DND-41 (cell line): Measurements from ENCODE around the gene TAAR9.

Source experiments
- ATAC-seq: fragments of 200-7000 bp; cut with Tn5 transposase; 3 replicates; pipeline ENCODE4 v1.9.1; 2021; ENCODE audit warnings: low read depth; ENCODE audit not compliant: insufficient read depth
- DNase-seq: peaks from one replicate; pipeline ENCODE4 v3.0.0-alpha.2; 2020
- H2AFZ ChIP-seq: 2 replicates; pipeline ENCODE4 v1.6.0; 2012; ENCODE audit warnings: low read depth, low read length
- H3K27ac ChIP-seq: 2 replicates; pipeline ENCODE4 v1.5.1; 2012; ENCODE audit warnings: low read length, inconsistent platforms
- H3K27me3 ChIP-seq: fragments of 200-600 bp; sonication (generic); 2 replicates; pipeline ENCODE4 v1.6.0; 2012; ENCODE audit warnings: low read length, mild to moderate bottlenecking, inconsistent platforms; ENCODE audit not compliant: insufficient read depth, poor library complexity
- H3K36me3 ChIP-seq: 2 replicates; pipeline ENCODE4 v1.5.1; 2012; ENCODE audit warnings: low read length, inconsistent platforms; ENCODE audit not compliant: insufficient read depth
- H3K4me1 ChIP-seq: 2 replicates; pipeline ENCODE4 v1.5.1; 2012; ENCODE audit warnings: mild to moderate bottlenecking, low read length; ENCODE audit not compliant: insufficient read depth
- H3K4me2 ChIP-seq: 2 replicates; pipeline ENCODE4 v1.6.0; 2012; ENCODE audit warnings: mild to moderate bottlenecking, moderate library complexity, low read length, inconsistent platforms; ENCODE audit not compliant: insufficient read depth
- H3K4me3 ChIP-seq, 2 experiments: fragments of 200-600 bp in 1 of 2; shearing (Covaris generic) in 1 of 2; 2 replicates each; pipeline ENCODE4 v1.5.1; 2012 to 2016; ENCODE audit warnings: inconsistent platforms in 2 of 2, low read length in 2 of 2, mild to moderate bottlenecking in 2 of 2, low read depth in 1 of 2, moderate library complexity in 1 of 2
- H3K79me2 ChIP-seq: 2 replicates; pipeline ENCODE4 v1.6.0; 2012; ENCODE audit warnings: low read length, inconsistent platforms; ENCODE audit not compliant: insufficient read depth
- H3K9ac ChIP-seq: 2 replicates; pipeline ENCODE4 v1.6.0; 2012; ENCODE audit warnings: low read depth, mild to moderate bottlenecking, inconsistent platforms, low read length, moderate library complexity
- H3K9me3 ChIP-seq: 2 replicates; pipeline ENCODE4 v1.5.1; 2012; ENCODE audit warnings: low read length, moderate library complexity, mild to moderate bottlenecking, inconsistent platforms; ENCODE audit not compliant: insufficient read depth, severe bottlenecking
- H4K20me1 ChIP-seq: 2 replicates; pipeline ENCODE4 v1.6.0; 2012; ENCODE audit warnings: low read length; ENCODE audit not compliant: insufficient read depth
- EZH2 ChIP-seq: IDR thresholded peaks from 3 replicates; pipeline ENCODE4 v1.6.1; 2012; ENCODE audit warnings: borderline replicate concordance, low read depth, mild to moderate bottlenecking, moderate library complexity, low read length, inconsistent platforms; ENCODE audit not compliant: severe bottlenecking
- TF ChIP-seq, protein P1 (sequence below): IDR thresholded peaks from 2 replicates; pipeline ENCODE4 v1.5.1; 2012; ENCODE audit warnings: borderline replicate concordance, low read length, moderate library complexity, mild to moderate bottlenecking; ENCODE audit not compliant: poor library complexity, severe bottlenecking; ENCODE audit errors: extremely low read depth

The TAAR9 gene

DNA sequence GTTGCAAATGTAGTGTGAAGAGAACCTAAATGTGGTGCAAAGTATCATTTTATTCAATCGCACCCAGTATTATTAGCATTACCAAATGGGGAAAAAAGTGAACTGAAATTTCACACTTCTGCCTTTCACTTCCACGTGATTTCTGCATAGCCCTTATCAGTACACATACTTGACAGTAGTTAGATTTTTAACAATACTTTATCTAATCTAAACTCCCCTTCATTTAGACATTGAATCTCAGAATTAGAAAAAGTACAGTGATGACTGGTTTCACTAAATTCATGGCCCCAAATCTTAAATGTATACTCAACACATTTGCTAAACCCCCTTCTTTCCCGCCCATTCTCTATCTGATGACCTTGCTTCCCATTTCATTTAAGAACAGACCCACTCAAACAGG, 39.4 kb upstream of the TAAR9 start:
- no peak overlapping the region for H3K4me2 ChIP-seq
- no peak for ATAC-seq
- TF ChIP-seq EZH2 = no peak

DNA sequence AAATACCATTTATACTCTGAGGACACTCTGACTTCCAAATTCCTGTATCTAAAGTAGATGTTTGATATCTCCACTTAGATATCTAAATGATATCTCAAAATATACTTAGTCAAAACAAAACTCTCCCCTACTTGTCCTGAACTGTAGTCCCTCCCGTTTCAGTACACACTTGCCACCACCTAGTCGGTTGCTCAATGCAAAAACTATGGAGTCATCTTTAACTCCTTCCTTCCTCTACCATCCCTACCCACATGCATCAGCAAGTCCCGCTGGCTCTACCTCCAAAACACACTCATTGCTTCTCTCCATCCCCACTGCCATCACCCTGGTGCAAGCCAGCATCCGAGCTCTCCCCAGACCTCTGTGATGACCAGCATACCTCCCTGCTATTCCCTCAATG, 38.3 kb upstream of the TAAR9 start:
- no peak overlapping the region for H3K4me3 ChIP-seq
- no peak for DNase-seq
- peaks cover 40% of the 10 kb centered on the region for H3K36me3 ChIP-seq
- no peak overlapping the region for H3K27ac ChIP-seq
- no peak overlapping the region for H3K4me2 ChIP-seq
- H4K20me1 ChIP-seq = peaks cover 5% of the 10 kb centered on the region
- no peak for TF ChIP-seq EZH2
- TF ChIP-seq, protein P1, sequence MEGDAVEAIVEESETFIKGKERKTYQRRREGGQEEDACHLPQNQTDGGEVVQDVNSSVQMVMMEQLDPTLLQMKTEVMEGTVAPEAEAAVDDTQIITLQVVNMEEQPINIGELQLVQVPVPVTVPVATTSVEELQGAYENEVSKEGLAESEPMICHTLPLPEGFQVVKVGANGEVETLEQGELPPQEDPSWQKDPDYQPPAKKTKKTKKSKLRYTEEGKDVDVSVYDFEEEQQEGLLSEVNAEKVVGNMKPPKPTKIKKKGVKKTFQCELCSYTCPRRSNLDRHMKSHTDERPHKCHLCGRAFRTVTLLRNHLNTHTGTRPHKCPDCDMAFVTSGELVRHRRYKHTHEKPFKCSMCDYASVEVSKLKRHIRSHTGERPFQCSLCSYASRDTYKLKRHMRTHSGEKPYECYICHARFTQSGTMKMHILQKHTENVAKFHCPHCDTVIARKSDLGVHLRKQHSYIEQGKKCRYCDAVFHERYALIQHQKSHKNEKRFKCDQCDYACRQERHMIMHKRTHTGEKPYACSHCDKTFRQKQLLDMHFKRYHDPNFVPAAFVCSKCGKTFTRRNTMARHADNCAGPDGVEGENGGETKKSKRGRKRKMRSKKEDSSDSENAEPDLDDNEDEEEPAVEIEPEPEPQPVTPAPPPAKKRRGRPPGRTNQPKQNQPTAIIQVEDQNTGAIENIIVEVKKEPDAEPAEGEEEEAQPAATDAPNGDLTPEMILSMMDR = no peak
- H2AFZ ChIP-seq = no peak overlapping the region
- H3K9ac ChIP-seq = no peak overlapping the region
- H3K4me1 ChIP-seq = no peaks in the 10 kb centered on the region
- H3K9me3 ChIP-seq = no peaks in the 10 kb centered on the region
- peaks cover under 1% of the 10 kb centered on the region for H3K79me2 ChIP-seq
- no peak for ATAC-seq
- no peaks in the 10 kb centered on the region for H3K27me3 ChIP-seq

More for the DNA sequence above, 39.4 kb upstream of the TAAR9 start:
- DNase-seq = no peak
- no peak overlapping the region for H3K4me3 ChIP-seq
- H3K27me3 ChIP-seq = no peaks in the 10 kb centered on the region
- H3K27ac ChIP-seq = no peak overlapping the region
- no peak overlapping the region for H2AFZ ChIP-seq
- H4K20me1 ChIP-seq = peaks cover 3% of the 10 kb centered on the region; the same call in 1 of the 2 replicates
- no peaks in the 10 kb centered on the region for H3K4me1 ChIP-seq
- H3K9me3 ChIP-seq = no peaks in the 10 kb centered on the region
- no peak overlapping the region for H3K9ac ChIP-seq
- H3K36me3 ChIP-seq = peaks cover 46% of the 10 kb centered on the region
- H3K79me2 ChIP-seq = no peaks in the 10 kb centered on the region; the same call in 1 of the 2 replicates

DNA sequence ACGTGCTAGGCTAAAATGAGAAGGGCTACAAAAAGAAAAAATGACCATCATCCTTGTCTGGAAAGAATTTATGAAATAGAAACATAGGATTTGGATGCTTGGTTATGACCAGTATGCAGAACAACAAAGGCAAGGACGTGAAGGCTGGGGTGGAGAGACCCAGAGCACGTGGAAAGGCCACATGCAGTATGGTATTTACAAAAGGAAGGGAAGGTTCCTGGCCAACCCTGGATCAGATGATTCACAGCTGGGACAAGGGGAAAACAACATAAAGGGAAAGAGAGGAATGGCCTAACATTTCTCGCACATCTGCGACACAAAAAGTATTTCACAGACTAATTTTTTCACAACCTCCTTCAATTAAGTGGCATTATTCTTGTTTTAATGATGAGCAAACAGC, 33.3 kb upstream of the TAAR9 start:
- no peak for DNase-seq
- no peak for TF ChIP-seq EZH2
- TF ChIP-seq, protein P1 = no peak
- Histone ChIP-seq H2AFZ (no peak overlapping the region), H4K20me1 (peaks cover 13% of the 10 kb centered on the region), H3K4me3 (no peak overlapping the region), H3K9ac (no peak overlapping the region), H3K27ac (no peak overlapping the region), H3K27me3 (no peaks in the 10 kb centered on the region), H3K4me1 (no peaks in the 10 kb centered on the region), H3K4me2 (no peak overlapping the region), H3K9me3 (no peaks in the 10 kb centered on the region), H3K36me3 (peaks cover 21% of the 10 kb centered on the region), H3K79me2 (peaks cover 17% of the 10 kb centered on the region)
- no peak for ATAC-seq

DNA sequence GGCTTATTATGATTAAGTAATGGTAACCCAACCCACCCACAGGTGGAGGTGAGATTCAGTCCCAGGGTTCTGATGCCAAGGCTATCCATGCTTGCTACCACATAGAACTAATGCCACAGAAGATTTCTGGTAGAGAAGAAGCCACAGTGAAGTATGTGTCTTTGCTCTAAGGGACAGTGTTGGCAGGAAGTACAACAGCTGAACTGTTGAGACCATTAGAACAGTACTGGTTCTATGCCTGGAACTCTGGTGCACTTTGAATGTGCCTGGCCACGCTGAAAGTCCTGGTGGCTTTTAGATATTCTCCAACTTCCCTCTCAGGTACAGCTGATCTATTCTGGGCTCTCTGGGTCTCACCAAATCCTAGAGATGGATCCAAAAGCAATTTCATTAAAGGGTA, 32.9 kb upstream of the TAAR9 start:
- Histone ChIP-seq H3K9me3 (no peaks in the 10 kb centered on the region), H3K9ac (no peak overlapping the region), H3K4me1 (no peaks in the 10 kb centered on the region), H3K79me2 (peaks cover 19% of the 10 kb centered on the region), H3K27me3 (no peaks in the 10 kb centered on the region), H3K36me3 (peaks cover 17% of the 10 kb centered on the region), H3K27ac (no peak overlapping the region), H2AFZ (no peak overlapping the region), H3K4me3 (no peak overlapping the region), H4K20me1 (peaks cover 13% of the 10 kb centered on the region), H3K4me2 (no peak overlapping the region)
- DNase-seq (no peak), ATAC-seq (no peak)
- TF ChIP-seq, protein P1 = no peak
- no peak for TF ChIP-seq EZH2
